ENCODE data around the gene RNF145. TPM values are rescaled to one million over a fixed set of nuclear protein-coding genes. Genes with fewer than 3 reads are reported as not detected.

The RNF145 gene
- 10 to 100 TPM; 20.2 to 78.2 (median 73.6) TPM for total RNA-seq

GRCh38 chr5:159209438-159210209, at the start of gene RNF145:
RNF145 (minus strand) TSS chr5:159209553; CDS start chr5:159203617, 5,936 bp downstream.
- no peaks in the 10 kb centered on the region for H3K9me3 ChIP-seq
- H3K4me3 ChIP-seq, result peak within 1 kb of the TSS; percentile 75 to 99
- peak within 1 kb of the TSS; percentile 88 to 93 for H3K27ac ChIP-seq
- no peaks in the 10 kb centered on the region for H3K36me3 ChIP-seq
- H3K4me1 ChIP-seq, result peaks cover 0 to 10% of the 10 kb centered on the region in 2 donors
- TF ChIP-seq CTCF (IDR thresholded peaks at IDR 0.05) (peak in 1 of 4 experiments; percentile 22), POLR2A (IDR thresholded peaks at IDR 0.05) (peak; percentile 26 to 71)
- DNase-seq, result peak; percentile 86 to 88
- peaks cover 0 to 3% of the 10 kb centered on the region in 2 donors for H3K27me3 ChIP-seq
- intact Hi-C loops (cut with DNase I; ENCODE audit: low total_unique reads), result no loop called here

- H3K36me3 ChIP-seq, result no peaks in the 10 kb centered on the region
- intact Hi-C loops (cut with DNase I; ENCODE audit: low total_unique reads), result no loop called here
- H3K27ac ChIP-seq, result no peak overlapping the region
- no peaks in the 10 kb centered on the region for H3K4me1 ChIP-seq
- H3K9me3 ChIP-seq, result no peaks in the 10 kb centered on the region
- H3K27me3 ChIP-seq, result no peaks in the 10 kb centered on the region
- no peak for DNase-seq
- TF ChIP-seq CTCF (IDR thresholded peaks at IDR 0.05) (no peak), POLR2A (IDR thresholded peaks at IDR 0.05) (no peak)
- no peak overlapping the region for H3K4me3 ChIP-seq
Observed at GRCh38 chr5:159258361-159258760, 49.0 kb upstream of the RNF145 start.

- no peak overlapping the region for H3K27ac ChIP-seq
- H3K9me3 ChIP-seq, result no peaks in the 10 kb centered on the region
- no peaks in the 10 kb centered on the region for H3K4me1 ChIP-seq
- no peak overlapping the region for H3K4me3 ChIP-seq
- TF ChIP-seq POLR2A (IDR thresholded peaks at IDR 0.05) (no peak), CTCF (IDR thresholded peaks at IDR 0.05) (no peak)
- H3K27me3 ChIP-seq, result no peaks in the 10 kb centered on the region
- intact Hi-C loops (cut with DNase I; ENCODE audit: low total_unique reads), result no loop called here
- H3K36me3 ChIP-seq, result no peaks in the 10 kb centered on the region
- no peak for DNase-seq
Observed at GRCh38 chr5:159257629-159258283, 48.4 kb upstream of the RNF145 start.

GRCh38 chr5:159257007-159257406, 47.7 kb upstream of the RNF145 start:
- no peak overlapping the region for H3K27ac ChIP-seq
- H3K4me3 ChIP-seq, result no peak overlapping the region
- H3K4me1 ChIP-seq, result no peaks in the 10 kb centered on the region
- no peaks in the 10 kb centered on the region for H3K27me3 ChIP-seq
- TF ChIP-seq CTCF (IDR thresholded peaks at IDR 0.05), result no peak
- TF ChIP-seq POLR2A (IDR thresholded peaks at IDR 0.05), result no peak
- no peaks in the 10 kb centered on the region for H3K36me3 ChIP-seq
- H3K9me3 ChIP-seq, result no peaks in the 10 kb centered on the region
- intact Hi-C loops (cut with DNase I; ENCODE audit: low total_unique reads), result no loop called here
- no peak for DNase-seq

- Histone ChIP-seq H3K4me3 (no peak overlapping the region), H3K4me1 (no peaks in the 10 kb centered on the region), H3K27ac (no peak overlapping the region), H3K36me3 (no peaks in the 10 kb centered on the region), H3K27me3 (no peaks in the 10 kb centered on the region), H3K9me3 (no peaks in the 10 kb centered on the region)
- intact Hi-C loops (cut with DNase I; ENCODE audit: low total_unique reads), result no loop called here
- TF ChIP-seq POLR2A (IDR thresholded peaks at IDR 0.05), result no peak
- TF ChIP-seq CTCF (IDR thresholded peaks at IDR 0.05), result no peak
- no peak for DNase-seq
Observed at GRCh38 chr5:159252195-159252594, 42.8 kb upstream of the RNF145 start.

Data from uterus (tissue), 4 donors.